MM.1S (cell line): ENCODE measurements around the gene CPVL.

Experiments
- DNase-seq: peaks from one replicate; pipeline ENCODE4 v3.0.0-alpha.2; 2015
- H2AFZ ChIP-seq: fragments of 300-600 bp; sonication (generic); 2 replicates; pipeline ENCODE4 v1.6.0; 2016; ENCODE audit warnings: antibody characterized with exemption, low read length
- H3F3A ChIP-seq: fragments of 300-600 bp; sonication (generic); 2 replicates; pipeline ENCODE4 v1.6.1; 2016; ENCODE audit warnings: mild to moderate bottlenecking, antibody characterized with exemption, low read length, moderate library complexity, mixed read lengths; ENCODE audit not compliant: insufficient read depth
- H3K27ac ChIP-seq: fragments of 300-600 bp; sonication (generic); 2 replicates; pipeline ENCODE4 v1.5.1; 2016; ENCODE audit warnings: mild to moderate bottlenecking, low read length
- H3K27me3 ChIP-seq: fragments of 300-600 bp; sonication (generic); replicated peaks from 2 replicates; pipeline ENCODE4 v1.6.0; 2016; ENCODE audit warnings: low read length; ENCODE audit not compliant: insufficient read depth
- H3K36me3 ChIP-seq: fragments of 300-600 bp; sonication (generic); replicated peaks from 2 replicates; pipeline ENCODE4 v1.6.1; 2016; ENCODE audit warnings: mild to moderate bottlenecking, low read length, mixed read lengths; ENCODE audit not compliant: insufficient read depth
- H3K4me1 ChIP-seq: fragments of 300-600 bp; sonication (generic); 2 replicates; pipeline ENCODE4 v1.6.1; 2016; ENCODE audit warnings: low read length, mixed read lengths
- H3K4me2 ChIP-seq: fragments of 300-600 bp; sonication (generic); 2 replicates; pipeline ENCODE4 v1.6.0; 2016; ENCODE audit warnings: low read depth, low read length
- H3K4me3 ChIP-seq: fragments of 300-600 bp; sonication (generic); 2 replicates; pipeline ENCODE4 v1.5.1; 2016; ENCODE audit warnings: low read length, mixed read lengths
- H3K79me2 ChIP-seq: fragments of 300-600 bp; sonication (generic); 2 replicates; pipeline ENCODE4 v1.6.1; 2016; ENCODE audit warnings: mixed run types, low read length, mixed read lengths
- H3K9ac ChIP-seq: fragments of 300-600 bp; sonication (generic); 2 replicates; pipeline ENCODE4 v1.6.1; 2016; ENCODE audit warnings: low read length, mixed read lengths
- H3K9me2 ChIP-seq: fragments of 300-600 bp; sonication (generic); replicated peaks from 2 replicates; pipeline ENCODE4 v1.6.1; 2016; ENCODE audit warnings: mild to moderate bottlenecking, low read length, mixed read lengths; ENCODE audit not compliant: insufficient read depth
- H3K9me3 ChIP-seq: fragments of 300-600 bp; sonication (generic); replicated peaks from 2 replicates; pipeline ENCODE4 v1.6.1; 2016; ENCODE audit warnings: mild to moderate bottlenecking, low read length, mixed read lengths; ENCODE audit not compliant: insufficient read depth
- H4K20me1 ChIP-seq: fragments of 300-600 bp; sonication (generic); 2 replicates; pipeline ENCODE4 v1.6.1; 2016; ENCODE audit warnings: mild to moderate bottlenecking, low read length, moderate library complexity, mixed read lengths; ENCODE audit not compliant: insufficient read depth
- EZH2 ChIP-seq: fragments of 300-600 bp; sonication (generic); optimal IDR thresholded peaks from 2 replicates; pipeline ENCODE3; 2017; ENCODE audit warnings: low read depth, mild to moderate bottlenecking, antibody characterized with exemption, low read length, mixed read lengths
- EZH2phosphoT487 ChIP-seq: fragments of 300-600 bp; sonication (generic); IDR thresholded peaks from 2 replicates; pipeline ENCODE4 v1.6.1; 2018; ENCODE audit warnings: antibody characterized with exemption, low read length
- TF ChIP-seq, protein P1 (sequence below): fragments of 300-600 bp; sonication (generic); IDR thresholded peaks from 2 replicates; pipeline ENCODE4 v1.5.1; 2016; ENCODE audit warnings: antibody characterized with exemption, low read length, mixed read lengths

CPVL gene

DNA sequence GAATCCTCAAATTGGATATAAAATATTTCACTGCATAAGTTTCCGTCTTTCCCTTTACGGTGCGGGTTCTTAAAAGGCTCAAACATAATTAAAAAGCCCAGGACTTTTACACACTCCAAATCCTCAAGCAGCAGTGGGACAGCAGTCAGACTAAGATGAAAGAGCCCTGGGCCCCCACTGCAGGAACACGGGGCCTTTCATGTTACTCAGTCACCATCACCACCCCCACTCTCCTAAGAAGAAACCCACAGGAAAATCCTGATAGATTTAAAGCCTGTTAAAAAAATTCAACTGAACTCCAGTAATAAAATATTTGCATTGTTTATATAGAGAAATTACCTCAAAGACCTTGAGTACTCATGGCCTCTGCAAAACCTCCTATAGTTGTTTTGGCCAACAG, 114.2 kb downstream of the CPVL start:
- no peak overlapping the region for H3K9ac ChIP-seq
- no peaks in the 10 kb centered on the region for H3K79me2 ChIP-seq
- TF ChIP-seq EZH2 = no peak
- TF ChIP-seq, protein P1, sequence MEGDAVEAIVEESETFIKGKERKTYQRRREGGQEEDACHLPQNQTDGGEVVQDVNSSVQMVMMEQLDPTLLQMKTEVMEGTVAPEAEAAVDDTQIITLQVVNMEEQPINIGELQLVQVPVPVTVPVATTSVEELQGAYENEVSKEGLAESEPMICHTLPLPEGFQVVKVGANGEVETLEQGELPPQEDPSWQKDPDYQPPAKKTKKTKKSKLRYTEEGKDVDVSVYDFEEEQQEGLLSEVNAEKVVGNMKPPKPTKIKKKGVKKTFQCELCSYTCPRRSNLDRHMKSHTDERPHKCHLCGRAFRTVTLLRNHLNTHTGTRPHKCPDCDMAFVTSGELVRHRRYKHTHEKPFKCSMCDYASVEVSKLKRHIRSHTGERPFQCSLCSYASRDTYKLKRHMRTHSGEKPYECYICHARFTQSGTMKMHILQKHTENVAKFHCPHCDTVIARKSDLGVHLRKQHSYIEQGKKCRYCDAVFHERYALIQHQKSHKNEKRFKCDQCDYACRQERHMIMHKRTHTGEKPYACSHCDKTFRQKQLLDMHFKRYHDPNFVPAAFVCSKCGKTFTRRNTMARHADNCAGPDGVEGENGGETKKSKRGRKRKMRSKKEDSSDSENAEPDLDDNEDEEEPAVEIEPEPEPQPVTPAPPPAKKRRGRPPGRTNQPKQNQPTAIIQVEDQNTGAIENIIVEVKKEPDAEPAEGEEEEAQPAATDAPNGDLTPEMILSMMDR = no peak
- TF ChIP-seq EZH2phosphoT487 = no peak
- no peak overlapping the region for H3K4me2 ChIP-seq
- H3F3A ChIP-seq = no peaks in the 10 kb centered on the region
- no peak for DNase-seq
- H2AFZ ChIP-seq = no peak overlapping the region
- H3K9me3 ChIP-seq = no peaks in the 10 kb centered on the region
- no peaks in the 10 kb centered on the region for H3K36me3 ChIP-seq
- no peak overlapping the region for H3K27ac ChIP-seq
- H3K4me1 ChIP-seq = no peaks in the 10 kb centered on the region
- H3K9me2 ChIP-seq = no peaks in the 10 kb centered on the region
- H3K27me3 ChIP-seq = no peaks in the 10 kb centered on the region
- no peak overlapping the region for H3K4me3 ChIP-seq
- no peaks in the 10 kb centered on the region for H4K20me1 ChIP-seq

GRCh38 chr7:29030781-29031275, 115.5 kb downstream of the CPVL start:
- no peaks in the 10 kb centered on the region for H3K9me3 ChIP-seq
- H3K27me3 ChIP-seq = no peaks in the 10 kb centered on the region
- H3K4me1 ChIP-seq = no peaks in the 10 kb centered on the region
- H4K20me1 ChIP-seq = no peaks in the 10 kb centered on the region
- H3K79me2 ChIP-seq = no peaks in the 10 kb centered on the region
- no peak overlapping the region for H3K27ac ChIP-seq
- H3K36me3 ChIP-seq = no peaks in the 10 kb centered on the region
- H3K9ac ChIP-seq = no peak overlapping the region
- TF ChIP-seq EZH2 (no peak), EZH2phosphoT487 (no peak)
- TF ChIP-seq, protein P1 = no peak
- no peak overlapping the region for H3K4me3 ChIP-seq
- no peak overlapping the region for H3K4me2 ChIP-seq
- DNase-seq = no peak
- no peaks in the 10 kb centered on the region for H3K9me2 ChIP-seq
- no peaks in the 10 kb centered on the region for H3F3A ChIP-seq
- H2AFZ ChIP-seq = no peak overlapping the region

GRCh38 chr7:29022291-29022988, 123.9 kb downstream of the CPVL start:
- no peaks in the 10 kb centered on the region for H3K4me1 ChIP-seq
- TF ChIP-seq, protein P1 = no peak
- TF ChIP-seq EZH2 (no peak), EZH2phosphoT487 (no peak)
- no peaks in the 10 kb centered on the region for H3F3A ChIP-seq
- H3K4me3 ChIP-seq = no peak overlapping the region
- H3K9me2 ChIP-seq = no peaks in the 10 kb centered on the region
- H2AFZ ChIP-seq = no peak overlapping the region
- H3K36me3 ChIP-seq = no peaks in the 10 kb centered on the region
- H3K27ac ChIP-seq = no peak overlapping the region
- no peak overlapping the region for H3K9ac ChIP-seq
- H4K20me1 ChIP-seq = no peaks in the 10 kb centered on the region
- H3K79me2 ChIP-seq = no peaks in the 10 kb centered on the region
- H3K9me3 ChIP-seq = no peaks in the 10 kb centered on the region
- no peak for DNase-seq
- H3K4me2 ChIP-seq = no peak overlapping the region
- H3K27me3 ChIP-seq = no peaks in the 10 kb centered on the region
